Testis (tissue), 3 donors: Measurements from ENCODE around the gene PPME1. TPM values are rescaled to one million over a fixed set of nuclear protein-coding genes. Genes with fewer than 3 reads are reported as not detected.

ENCODE experiments used
- DNase-seq: peaks from one replicate; pipeline ENCODE4 v3.0.0-alpha.2; 2019
- H3K27ac ChIP-seq, 2 donors: fragments of 200-600 bp; sonication (generic); one replicate each; pipeline ENCODE4 v1.5.1; 2019
- H3K27me3 ChIP-seq: fragments of 200-600 bp; sonication (generic); one replicate; pipeline ENCODE4 v1.5.1; 2019
- H3K36me3 ChIP-seq: fragments of 200-600 bp; sonication (generic); one replicate; pipeline ENCODE4 v1.5.1; 2017; ENCODE audit warnings: low read depth; ENCODE audit errors: missing control alignments
- H3K4me1 ChIP-seq: fragments of 200-600 bp; sonication (generic); one replicate; pipeline ENCODE4 v1.5.1; 2019
- H3K4me3 ChIP-seq, 2 donors: fragments of 200-600 bp; sonication (generic); one replicate each; pipeline ENCODE4 v1.5.1; 2017 to 2019
- H3K9me3 ChIP-seq: fragments of 200-600 bp; sonication (generic); one replicate; pipeline ENCODE4 v1.5.1; 2017
- CTCF ChIP-seq, 3 experiments: fragments of 450-650 bp in 2 of 3; fragments of 200-600 bp in 1 of 3; sonication (generic) in 1 of 3; IDR thresholded peaks; one replicate each; pipeline ENCODE4 v1.5.1; 2016 to 2019; ENCODE audit warnings: antibody characterized with exemption in 3 of 3, mild to moderate bottlenecking in 2 of 3, moderate library complexity in 1 of 3
- POLR2A ChIP-seq: fragments of 450-650 bp; IDR thresholded peaks from one replicate; pipeline ENCODE4 v1.6.1; 2017; ENCODE audit warnings: antibody characterized with exemption, mild to moderate bottlenecking, moderate library complexity
- WGBS, 2 donors: methylation state at CpG; one replicate each; pipeline ENCODE4 v1.1.5; 2018; 5-methylcytosine and 5-hydroxymethylcytosine counted together
- intact Hi-C: fragments of 100-400 bp; cut with DNase I; formaldehyde crosslinking; loops from one replicate; pipeline ENCODE4 v1.15.1; 2023; ENCODE audit warnings: low total_unique reads
- polyA plus RNA-seq: library from polyadenylated mRNA; stranded (reverse); fragments of 350-450 nt; fragmentation: Illumina TruSeq; extraction: RNeasy Lipid Tissue Mini Kit (QIAGEN cat#74804); gene quantifications from one replicate; pipeline ENCODE4 v1.2.3, GENCODE V29; 2014; ENCODE audit warnings: low read depth, low replicate concordance; ENCODE audit not compliant: insufficient read depth
- total RNA-seq, 2 donors: library from RNA; depleted of rRNA; stranded (reverse); fragments of >200 nt; gene quantifications; one replicate each; pipeline ENCODE4 v1.2.3, GENCODE V29; 2016

The PPME1 gene
- total and polyA plus RNA-seq, 3 donors from 2014 or later = 67.1 to 90.9 (median 68.9) TPM

- Histone ChIP-seq H3K36me3 (no peaks in the 10 kb centered on the region), H3K4me1 (no peaks in the 10 kb centered on the region), H3K9me3 (no peaks in the 10 kb centered on the region), H3K4me3 (no peak overlapping the region), H3K27ac (no peak overlapping the region), H3K27me3 (no peaks in the 10 kb centered on the region)
- DNase-seq = no peak
- TF ChIP-seq POLR2A (no peak), CTCF (IDR thresholded peaks at IDR 0.05) (no peak)
- intact Hi-C loops = no loop called here
Measured at GRCh38 chr11:74159642-74160041, 11.4 kb upstream of the PPME1 start.

- WGBS, 2 donors = 85 to 92% methylated on average over 2 of the region's 2 CpGs
- H3K4me1 ChIP-seq = no peaks in the 10 kb centered on the region
- no peak overlapping the region for H3K4me3 ChIP-seq
- H3K9me3 ChIP-seq = no peaks in the 10 kb centered on the region
- no peak for DNase-seq
- H3K27me3 ChIP-seq = no peaks in the 10 kb centered on the region
- no peak for TF ChIP-seq CTCF (IDR thresholded peaks at IDR 0.05)
- TF ChIP-seq POLR2A = no peak
- no peak overlapping the region for H3K27ac ChIP-seq
- H3K36me3 ChIP-seq = no peaks in the 10 kb centered on the region
- intact Hi-C loops = no loop called here
Measured at GRCh38 chr11:74162681-74163467, 8.2 kb upstream of the PPME1 start.

GRCh38 chr11:74168838-74169237 is 2.3 kb upstream of the PPME1 start:
- no peaks in the 10 kb centered on the region for H3K9me3 ChIP-seq
- no peak for TF ChIP-seq CTCF (IDR thresholded peaks at IDR 0.05)
- TF ChIP-seq POLR2A = no peak
- intact Hi-C loops = no loop called here
- no peak overlapping the region for H3K4me3 ChIP-seq
- H3K36me3 ChIP-seq = no peaks in the 10 kb centered on the region
- WGBS, 2 donors = 35 to 39% methylated on average over 3 of the region's 3 CpGs
- DNase-seq = no peak
- peaks cover 18% of the 10 kb centered on the region for H3K4me1 ChIP-seq
- no peak overlapping the region for H3K27ac ChIP-seq
- H3K27me3 ChIP-seq = no peaks in the 10 kb centered on the region

GRCh38 chr11:74169738-74170458 is 1.2 kb upstream of the PPME1 start:
- DNase-seq = no peak
- peaks cover 18% of the 10 kb centered on the region for H3K4me1 ChIP-seq
- no peaks in the 10 kb centered on the region for H3K9me3 ChIP-seq
- WGBS, 2 donors = 4 to 9% methylated on average over 9 of the region's 9 CpGs
- H3K36me3 ChIP-seq = no peaks in the 10 kb centered on the region
- intact Hi-C loops = no loop called here
- TF ChIP-seq POLR2A (no peak), CTCF (IDR thresholded peaks at IDR 0.05) (no peak)
- H3K27ac ChIP-seq = peak overlapping the region; percentile 77 to 91
- no peaks in the 10 kb centered on the region for H3K27me3 ChIP-seq
- H3K4me3 ChIP-seq = peak overlapping the region; percentile 78 to 87
